PFSK-1 (cell line): ENCODE data around the gene CARHSP1.

Experiments
- FOXP2 ChIP-seq: optimal IDR thresholded peaks from 2 replicates; pipeline ENCODE3; 2011; ENCODE audit warnings: borderline replicate concordance, control low read depth, inconsistent platforms; ENCODE audit not compliant: insufficient read depth; ENCODE audit errors: extremely low read length, extremely low read depth
- POLR2AphosphoS5 ChIP-seq: IDR thresholded peaks from 2 replicates; pipeline ENCODE4 v1.6.1; 2012; ENCODE audit warnings: low read depth, mild to moderate bottlenecking, control low read depth, low read length, moderate library complexity
- REST ChIP-seq, 2 experiments: IDR thresholded peaks; 2 replicates each; pipeline versions ENCODE4 v1.6.1 to v1.8.0; 2011 to 2012; ENCODE audit warnings: low read depth in 2 of 2, low read length in 2 of 2, control low read depth in 1 of 2, inconsistent platforms in 1 of 2, mild to moderate bottlenecking in 1 of 2, moderate library complexity in 1 of 2; ENCODE audit not compliant: insufficient read depth in 1 of 2
- SIN3A ChIP-seq: IDR thresholded peaks from 2 replicates; pipeline ENCODE4 v1.6.1; 2012; ENCODE audit warnings: mild to moderate bottlenecking, low read length, moderate library complexity, borderline replicate concordance; ENCODE audit not compliant: insufficient read depth
- TAF1 ChIP-seq: IDR thresholded peaks from 2 replicates; pipeline ENCODE4 v1.6.1; 2012; ENCODE audit warnings: low read length, control low read depth, borderline replicate concordance; ENCODE audit not compliant: insufficient read depth

DNA sequence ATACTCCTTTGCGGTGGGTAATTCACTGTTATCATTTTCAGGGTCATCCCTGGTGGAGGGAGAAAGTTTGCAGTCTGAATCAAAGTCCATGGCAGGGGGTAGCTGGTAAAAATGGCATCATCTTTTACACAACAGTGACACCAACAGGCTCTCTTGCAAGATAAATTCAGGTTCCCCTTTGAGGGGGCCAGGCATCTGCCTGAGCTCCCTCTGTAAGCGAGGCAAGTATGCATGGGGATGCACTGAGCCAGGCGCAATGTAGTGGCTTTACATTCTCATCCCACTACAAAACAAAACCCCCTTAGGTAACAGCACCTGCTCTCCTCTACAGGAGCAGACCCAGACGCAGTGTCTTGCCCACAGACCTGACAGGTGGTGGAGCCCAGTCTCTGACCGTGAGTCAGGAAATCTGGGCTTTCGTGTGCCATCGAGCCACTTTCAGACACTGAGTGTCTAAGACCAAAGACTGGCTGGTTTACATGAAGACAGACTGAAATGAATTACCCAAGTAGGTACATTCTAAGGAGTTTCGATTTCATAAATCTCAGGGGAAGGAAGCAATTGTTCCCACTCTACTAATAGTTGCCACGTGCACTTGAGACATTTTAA, 31.0 kb upstream of the CARHSP1 start:
- TF ChIP-seq FOXP2, result no peak
- no peak for TF ChIP-seq POLR2AphosphoS5
- no peak for TF ChIP-seq REST (IDR thresholded peaks at IDR 0.05; ENCODE audit: insufficient read depth in 1 of 2, low read depth in 2 of 2, low read length in 2 of 2)
- no peak for TF ChIP-seq SIN3A
- no peak for TF ChIP-seq TAF1
